GM23248 (cell line): ENCODE measurements around the gene INPP1. TPM values are rescaled to one million over a fixed set of nuclear protein-coding genes. Genes with fewer than 3 reads are reported as not detected.
"Not testable (repeated sequence)": the region's sequence is repeated elsewhere in the genome, so short reads cannot be mapped to it uniquely, and the experiment has no call there.

Experiments
- DNase-seq: peaks from one replicate; pipeline ENCODE4 v3.0.0-alpha.2; 2015
- H2AFZ ChIP-seq: fragments of 200-600 bp; sonication (generic); 2 replicates; pipeline ENCODE4 v1.6.1; 2016; ENCODE audit warnings: antibody characterized with exemption
- H3F3A ChIP-seq: fragments of 200-600 bp; sonication (generic); 2 replicates; pipeline ENCODE4 v1.6.1; 2016; ENCODE audit warnings: mild to moderate bottlenecking, antibody characterized with exemption, mixed run types; ENCODE audit not compliant: insufficient read depth
- H3K27ac ChIP-seq: fragments of 200-600 bp; sonication (generic); 2 replicates; pipeline ENCODE4 v1.5.1; 2016; ENCODE audit warnings: mild to moderate bottlenecking
- H3K27me3 ChIP-seq: fragments of 200-600 bp; sonication (generic); replicated peaks from 2 replicates; pipeline ENCODE4 v1.6.1; 2016; ENCODE audit warnings: mild to moderate bottlenecking; ENCODE audit not compliant: insufficient read depth
- H3K36me3 ChIP-seq: fragments of 200-600 bp; sonication (generic); 2 replicates; pipeline ENCODE4 v1.6.1; 2016; ENCODE audit warnings: low read depth, mild to moderate bottlenecking
- H3K4me1 ChIP-seq: fragments of 200-600 bp; sonication (generic); 2 replicates; pipeline ENCODE4 v1.6.1; 2016; ENCODE audit warnings: mild to moderate bottlenecking; ENCODE audit not compliant: insufficient read depth
- H3K4me2 ChIP-seq: fragments of 200-600 bp; sonication (generic); one replicate; pipeline ENCODE4 v1.6.1; 2016; ENCODE audit warnings: mild to moderate bottlenecking; ENCODE audit not compliant: unreplicated experiment
- H3K4me3 ChIP-seq: fragments of 200-600 bp; sonication (generic); 2 replicates; pipeline ENCODE4 v1.5.1; 2016; ENCODE audit warnings: mild to moderate bottlenecking
- H3K79me2 ChIP-seq: fragments of 200-600 bp; sonication (generic); 2 replicates; pipeline ENCODE4 v1.6.1; 2016; ENCODE audit warnings: mild to moderate bottlenecking; ENCODE audit not compliant: insufficient read depth
- H3K9ac ChIP-seq: fragments of 200-600 bp; sonication (generic); 2 replicates; pipeline ENCODE4 v1.6.1; 2016; ENCODE audit warnings: mild to moderate bottlenecking
- H3K9me2 ChIP-seq: fragments of 200-600 bp; sonication (generic); 2 replicates; pipeline ENCODE4 v1.6.1; 2016; ENCODE audit warnings: mixed run types, mild to moderate bottlenecking, moderate library complexity; ENCODE audit not compliant: insufficient read depth
- H3K9me3 ChIP-seq: fragments of 200-600 bp; sonication (generic); one replicate; pipeline ENCODE4 v1.6.1; 2017; ENCODE audit warnings: low read depth
- H4K20me1 ChIP-seq: fragments of 200-600 bp; sonication (generic); 2 replicates; pipeline ENCODE4 v1.6.0; 2016; ENCODE audit not compliant: insufficient read depth
- EZH2 ChIP-seq: fragments of 200-600 bp; sonication (generic); IDR thresholded peaks from 2 replicates; pipeline ENCODE4 v1.6.1; 2018; ENCODE audit warnings: antibody characterized with exemption, mild to moderate bottlenecking; ENCODE audit not compliant: insufficient read depth, poor library complexity, severe bottlenecking
- EZH2phosphoT487 ChIP-seq: fragments of 200-600 bp; sonication (generic); IDR thresholded peaks from 2 replicates; pipeline ENCODE4 v1.6.1; 2018; ENCODE audit warnings: antibody characterized with exemption, moderate library complexity, mild to moderate bottlenecking, low read depth; ENCODE audit not compliant: insufficient read depth
- WGBS, 2 experiments: methylation state at CpG; one replicate each; pipeline ENCODE4 v1.1.6; 2015 to 2017; ENCODE audit warnings: low lambda C conversion rate in 2 of 2, low coverage in 1 of 2; ENCODE audit errors: missing lambda C conversion rate in 2 of 2; 5-methylcytosine and 5-hydroxymethylcytosine counted together
- in situ Hi-C: fragments of 300-500 bp; cut with MboI; formaldehyde crosslinking; loops from 2 replicates; pipeline ENCODE4 v1.15.0; 2020
- polyA plus RNA-seq: library from polyadenylated mRNA; unstranded; fragments of >200 nt; fragmentation: Nextera tagmentation; extraction: Ambion mirVana; gene quantifications from 2 replicates; pipeline ENCODE4 v1.2.1, GENCODE V29; 2016
- total RNA-seq: library from RNA; depleted of rRNA; stranded (reverse); fragments of >200 nt; shearing (Covaris generic); gene quantifications from 2 replicates; pipeline ENCODE4 v1.2.3, GENCODE V29; 2014

The INPP1 gene
- total and polyA plus RNA-seq, 2 experiments from 2014 or later: 7.1 to 28.7 TPM

DNA sequence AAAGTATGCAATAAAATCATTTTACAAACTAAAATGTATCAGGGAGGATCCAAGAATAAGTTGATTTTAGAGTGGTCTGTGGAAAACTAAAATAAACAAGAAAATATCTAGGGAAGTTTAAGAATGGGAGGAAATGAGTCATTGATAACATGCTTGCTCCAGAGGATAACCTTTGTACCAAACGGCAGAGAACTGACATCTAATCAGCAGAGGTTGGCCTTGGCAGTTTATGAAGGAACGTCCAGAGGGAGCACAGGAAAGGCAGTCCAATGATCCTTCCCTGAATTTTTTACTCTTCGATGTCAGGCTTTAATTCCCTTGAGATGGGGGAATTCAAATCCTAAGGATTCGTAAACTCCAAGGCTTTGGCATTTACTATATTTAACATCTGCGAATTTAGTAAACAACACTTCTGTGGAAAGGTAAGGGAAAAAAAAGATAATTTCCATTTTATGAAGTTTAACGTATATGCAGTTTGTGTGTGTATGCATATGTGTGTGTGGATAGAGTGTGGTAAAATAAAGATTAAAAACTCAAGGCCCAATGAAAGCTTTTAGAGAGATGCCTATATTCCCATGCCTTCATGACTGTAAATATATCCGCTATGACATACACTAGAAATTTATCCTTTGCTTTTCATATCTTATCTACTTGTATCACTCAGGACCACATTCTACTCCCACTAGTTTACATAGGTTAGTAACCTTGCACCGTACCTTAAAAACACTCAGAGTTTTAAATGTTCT is 8.7 kb upstream of the INPP1 start:
- no peak overlapping the region for H3K4me2 ChIP-seq
- DNase-seq: no peak
- H3K9me3 ChIP-seq: no peaks in the 10 kb centered on the region
- H3K9ac ChIP-seq: no peak overlapping the region
- in situ Hi-C loops: no loop called here
- no peaks in the 10 kb centered on the region for H3K36me3 ChIP-seq
- H3K27ac ChIP-seq: no peak overlapping the region
- no peaks in the 10 kb centered on the region for H4K20me1 ChIP-seq
- H3K4me3 ChIP-seq: no peak overlapping the region
- no peak overlapping the region for H2AFZ ChIP-seq
- H3K9me2 ChIP-seq: no peaks in the 10 kb centered on the region
- H3K27me3 ChIP-seq: no peaks in the 10 kb centered on the region
- WGBS, 2 experiments: 77% methylated on average over 8 of the region's 8 CpGs
- TF ChIP-seq EZH2 (no peak), EZH2phosphoT487 (no peak)
- no peaks in the 10 kb centered on the region for H3K79me2 ChIP-seq
- H3F3A ChIP-seq: no peaks in the 10 kb centered on the region
- no peaks in the 10 kb centered on the region for H3K4me1 ChIP-seq

DNA sequence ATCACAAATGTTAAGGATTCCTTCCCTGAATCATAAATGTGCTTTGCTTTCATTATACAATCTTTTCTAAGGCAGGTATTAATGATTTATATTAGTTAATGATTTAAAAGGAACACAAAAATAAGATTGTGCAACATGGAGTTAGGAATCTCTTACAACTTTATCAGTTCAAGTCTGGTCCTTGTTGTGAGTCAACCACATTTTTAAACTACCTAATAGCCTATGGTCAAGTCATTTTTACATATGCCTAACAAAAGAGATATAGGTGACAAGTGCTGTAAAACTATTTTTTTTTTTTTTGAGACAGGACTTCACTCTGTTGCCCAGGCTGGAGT is 8.2 kb upstream of the INPP1 start:
- TF ChIP-seq EZH2 (no peak), EZH2phosphoT487 (no peak)
- Histone ChIP-seq H3F3A (no peaks in the 10 kb centered on the region), H3K9ac (no peak overlapping the region), H3K4me3 (no peak overlapping the region), H2AFZ (no peak overlapping the region), H3K27ac (no peak overlapping the region), H3K79me2 (no peaks in the 10 kb centered on the region), H3K36me3 (no peaks in the 10 kb centered on the region), H3K4me1 (no peaks in the 10 kb centered on the region), H3K27me3 (no peaks in the 10 kb centered on the region), H3K9me2 (no peaks in the 10 kb centered on the region), H3K9me3 (no peaks in the 10 kb centered on the region), H3K4me2 (no peak overlapping the region), H4K20me1 (no peaks in the 10 kb centered on the region)
- DNase-seq: no peak
- in situ Hi-C loops: no loop called here

- H3K79me2 ChIP-seq, H3F3A ChIP-seq, H3K9me2 ChIP-seq, H3K4me3 ChIP-seq, H2AFZ ChIP-seq, H3K4me1 ChIP-seq, in situ Hi-C loops, H4K20me1 ChIP-seq, H3K9me3 ChIP-seq, H3K27me3 ChIP-seq, H3K27ac ChIP-seq, H3K9ac ChIP-seq, H3K4me2 ChIP-seq, DNase-seq, H3K36me3 ChIP-seq: not testable (repeated sequence)
- 73% methylated on average over 4 of the region's 4 CpGs for WGBS, 2 experiments
These were observed 7.8 kb upstream of the INPP1 start for GRCh38 chr2:190335584-190335983.

GRCh38 chr2:190336420-190336819 is 7.0 kb upstream of the INPP1 start:
- Histone ChIP-seq H3K36me3 (no peaks in the 10 kb centered on the region), H3K9me3 (no peaks in the 10 kb centered on the region), H3K27ac (no peak overlapping the region), H3K4me1 (no peaks in the 10 kb centered on the region), H3F3A (no peaks in the 10 kb centered on the region), H2AFZ (no peak overlapping the region), H3K9ac (no peak overlapping the region), H3K4me2 (no peak overlapping the region), H3K9me2 (no peaks in the 10 kb centered on the region), H4K20me1 (no peaks in the 10 kb centered on the region), H3K4me3 (no peak overlapping the region), H3K27me3 (no peaks in the 10 kb centered on the region), H3K79me2 (no peaks in the 10 kb centered on the region)
- in situ Hi-C loops: no loop called here
- TF ChIP-seq EZH2 (no peak), EZH2phosphoT487 (no peak)
- 79 to 89% methylated on average over 2 of the region's 2 CpGs for WGBS, 2 experiments
- DNase-seq: no peak

DNA sequence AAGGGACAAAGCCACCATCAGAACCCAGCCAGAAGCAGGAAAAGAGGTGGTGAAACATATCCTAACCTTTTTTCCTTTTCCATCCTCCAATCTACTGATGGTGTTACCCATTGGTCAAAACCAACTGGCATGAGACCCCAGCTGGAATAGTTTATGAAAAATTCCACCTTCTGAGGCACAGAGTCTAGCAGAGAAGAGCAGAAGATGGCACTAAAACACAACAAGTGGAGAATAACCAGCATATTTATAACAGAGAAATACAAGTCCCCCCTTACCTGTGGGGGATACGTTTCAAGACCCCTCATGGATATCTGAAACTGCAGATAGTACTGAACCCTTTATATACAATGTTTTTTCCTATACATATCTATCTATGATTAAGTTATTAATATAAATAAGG is 4.9 kb upstream of the INPP1 start:
- Histone ChIP-seq H4K20me1 (no peaks in the 10 kb centered on the region), H3K4me1 (no peaks in the 10 kb centered on the region), H3K9me2 (no peaks in the 10 kb centered on the region), H3K4me3 (no peak overlapping the region), H3K27ac (no peak overlapping the region), H3K79me2 (no peaks in the 10 kb centered on the region), H3K9ac (no peak overlapping the region), H3F3A (peaks cover 7% of the 10 kb centered on the region), H3K4me2 (no peak overlapping the region), H2AFZ (no peak overlapping the region), H3K9me3 (no peaks in the 10 kb centered on the region), H3K36me3 (no peaks in the 10 kb centered on the region), H3K27me3 (no peaks in the 10 kb centered on the region)
- WGBS, 2 experiments: 47 to 57% methylated on average over 1 of the region's 1 CpG
- TF ChIP-seq EZH2: no peak
- TF ChIP-seq EZH2phosphoT487: no peak
- no peak for DNase-seq
- in situ Hi-C loops: no loop called here
